Fibroblast of lung (primary cell): ENCODE data around the gene NEK7.

ENCODE experiments used
- EZH2 ChIP-seq: IDR thresholded peaks from 2 replicates; pipeline ENCODE4 v1.5.1; 2012; ENCODE audit warnings: low read length, control low read depth, mild to moderate bottlenecking; ENCODE audit errors: missing control alignments
- TF ChIP-seq, protein P1 (sequence below), 2 donors: IDR thresholded peaks in 1 of 2; conservative IDR thresholded peaks in 1 of 2; 1 replicate in 1 of 2; 2 replicates in 1 of 2; pipeline ENCODE4 v1.5.1; 2011 to 2012; ENCODE audit warnings: low read length in 2 of 2, control low read depth in 1 of 2, inconsistent platforms in 1 of 2, low read depth in 1 of 2, mild to moderate bottlenecking in 1 of 2

DNA sequence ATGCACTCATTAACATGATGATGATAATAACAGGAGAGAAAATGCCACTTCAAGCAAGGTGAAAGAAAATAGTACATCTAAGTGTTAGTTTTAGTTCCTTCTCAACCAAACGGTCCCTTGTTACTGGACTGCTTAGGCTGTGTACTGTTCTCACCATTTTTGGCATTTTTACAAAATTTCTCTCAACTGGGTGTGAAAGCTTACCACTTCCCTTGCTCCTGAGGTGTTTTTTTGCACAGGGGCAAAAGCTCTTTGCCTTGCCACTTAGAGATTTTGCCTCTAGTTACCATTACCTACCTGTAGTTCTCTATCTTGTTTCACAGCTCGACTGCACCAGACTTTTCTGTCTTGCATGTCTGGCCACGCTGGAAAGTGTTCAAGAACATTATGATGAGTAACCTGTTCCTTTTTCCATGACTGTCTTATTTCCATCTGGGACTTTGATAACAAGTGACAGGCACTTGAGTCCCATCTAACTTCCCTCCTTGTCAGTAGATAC lies 10.7 kb downstream of the NEK7 start:
- TF ChIP-seq, protein P1, sequence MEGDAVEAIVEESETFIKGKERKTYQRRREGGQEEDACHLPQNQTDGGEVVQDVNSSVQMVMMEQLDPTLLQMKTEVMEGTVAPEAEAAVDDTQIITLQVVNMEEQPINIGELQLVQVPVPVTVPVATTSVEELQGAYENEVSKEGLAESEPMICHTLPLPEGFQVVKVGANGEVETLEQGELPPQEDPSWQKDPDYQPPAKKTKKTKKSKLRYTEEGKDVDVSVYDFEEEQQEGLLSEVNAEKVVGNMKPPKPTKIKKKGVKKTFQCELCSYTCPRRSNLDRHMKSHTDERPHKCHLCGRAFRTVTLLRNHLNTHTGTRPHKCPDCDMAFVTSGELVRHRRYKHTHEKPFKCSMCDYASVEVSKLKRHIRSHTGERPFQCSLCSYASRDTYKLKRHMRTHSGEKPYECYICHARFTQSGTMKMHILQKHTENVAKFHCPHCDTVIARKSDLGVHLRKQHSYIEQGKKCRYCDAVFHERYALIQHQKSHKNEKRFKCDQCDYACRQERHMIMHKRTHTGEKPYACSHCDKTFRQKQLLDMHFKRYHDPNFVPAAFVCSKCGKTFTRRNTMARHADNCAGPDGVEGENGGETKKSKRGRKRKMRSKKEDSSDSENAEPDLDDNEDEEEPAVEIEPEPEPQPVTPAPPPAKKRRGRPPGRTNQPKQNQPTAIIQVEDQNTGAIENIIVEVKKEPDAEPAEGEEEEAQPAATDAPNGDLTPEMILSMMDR (conservative IDR thresholded peaks at IDR 0.05 in 1 of 2, IDR thresholded peaks at IDR 0.05 in 1 of 2; ENCODE audit: low read depth in 1 of 2, low read length in 2 of 2), result no peak
- no peak for TF ChIP-seq EZH2
